ENCODE measurements around the gene UPF1. TPM values are rescaled to one million over a fixed set of nuclear protein-coding genes. Genes with fewer than 3 reads are reported as not detected.

Gene UPF1
- total RNA-seq, 1 experiment from 2014 or later = 57.1 TPM

DNA sequence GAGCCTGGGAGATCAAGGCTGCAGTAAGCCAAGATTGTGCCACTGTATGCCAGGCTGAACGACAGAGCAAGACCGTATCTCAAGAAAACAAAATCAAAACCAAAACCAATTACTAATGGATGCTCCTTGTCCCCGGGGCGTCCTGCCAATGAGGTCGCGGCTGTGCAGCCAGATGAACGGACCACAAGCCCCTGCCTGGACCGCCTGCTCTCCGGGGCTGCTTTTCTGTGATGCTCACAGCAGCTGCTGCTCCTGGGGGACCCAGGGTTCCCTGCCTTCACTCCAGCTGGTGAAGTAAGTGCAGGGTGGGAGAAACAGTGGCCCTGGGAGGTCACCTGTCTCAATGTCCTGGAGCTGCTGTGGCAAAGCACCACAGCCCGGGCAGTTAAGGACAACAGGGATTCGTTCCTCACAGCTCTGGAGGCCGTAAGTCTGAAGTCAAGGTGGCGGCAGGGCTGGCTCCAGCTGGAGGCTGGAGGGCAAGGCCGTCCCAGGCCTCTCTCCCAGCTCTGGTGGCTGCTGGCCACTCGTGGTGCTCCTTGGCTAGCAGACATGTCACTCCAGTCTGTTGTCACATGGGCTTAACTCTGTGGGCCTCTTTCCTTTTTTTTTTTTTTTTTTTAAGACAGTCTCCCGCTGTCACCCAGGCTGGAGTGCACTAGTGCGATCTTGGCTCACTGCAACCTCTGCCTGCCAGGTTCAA lies 77.3 kb downstream of the UPF1 start:
- DNase-seq = no peak
- BruUV-seq (replicated peaks) = no TSS peak

DNA sequence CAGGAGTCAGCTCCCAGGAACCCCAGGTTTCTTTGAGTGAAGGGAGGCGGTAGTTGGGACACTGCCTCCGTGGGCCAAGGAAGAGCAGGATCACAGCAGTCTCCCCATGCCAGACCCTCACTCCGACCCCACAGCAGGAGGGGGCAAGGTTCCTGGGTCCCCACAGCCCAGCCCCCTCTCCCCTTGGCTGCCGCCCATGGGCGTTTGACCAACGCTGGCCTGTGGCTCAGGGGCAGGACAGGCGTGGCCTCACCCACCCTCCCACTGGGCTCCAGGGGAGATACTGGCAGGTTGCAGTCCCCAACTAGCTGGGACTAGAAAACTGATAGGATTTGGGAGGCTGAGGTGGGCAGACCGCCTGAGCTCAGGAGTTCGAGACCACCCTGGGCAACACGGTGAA lies 78.3 kb downstream of the UPF1 start:
- TF ChIP-seq, protein P1, sequence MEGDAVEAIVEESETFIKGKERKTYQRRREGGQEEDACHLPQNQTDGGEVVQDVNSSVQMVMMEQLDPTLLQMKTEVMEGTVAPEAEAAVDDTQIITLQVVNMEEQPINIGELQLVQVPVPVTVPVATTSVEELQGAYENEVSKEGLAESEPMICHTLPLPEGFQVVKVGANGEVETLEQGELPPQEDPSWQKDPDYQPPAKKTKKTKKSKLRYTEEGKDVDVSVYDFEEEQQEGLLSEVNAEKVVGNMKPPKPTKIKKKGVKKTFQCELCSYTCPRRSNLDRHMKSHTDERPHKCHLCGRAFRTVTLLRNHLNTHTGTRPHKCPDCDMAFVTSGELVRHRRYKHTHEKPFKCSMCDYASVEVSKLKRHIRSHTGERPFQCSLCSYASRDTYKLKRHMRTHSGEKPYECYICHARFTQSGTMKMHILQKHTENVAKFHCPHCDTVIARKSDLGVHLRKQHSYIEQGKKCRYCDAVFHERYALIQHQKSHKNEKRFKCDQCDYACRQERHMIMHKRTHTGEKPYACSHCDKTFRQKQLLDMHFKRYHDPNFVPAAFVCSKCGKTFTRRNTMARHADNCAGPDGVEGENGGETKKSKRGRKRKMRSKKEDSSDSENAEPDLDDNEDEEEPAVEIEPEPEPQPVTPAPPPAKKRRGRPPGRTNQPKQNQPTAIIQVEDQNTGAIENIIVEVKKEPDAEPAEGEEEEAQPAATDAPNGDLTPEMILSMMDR (IDR thresholded peaks at IDR 0.05; ENCODE audit: unreplicated experiment) = no peak
- Mint-ChIP-seq H3K4me3 (ENCODE audit: low read depth, unreplicated experiment) (no peak overlapping the region), H3K27me3 (ENCODE audit: unreplicated experiment) (no peaks in the 10 kb centered on the region), H3K9me3 (ENCODE audit: low read depth, unreplicated experiment) (no peaks in the 10 kb centered on the region), H3K27ac (ENCODE audit: unreplicated experiment) (no peak overlapping the region), H3K36me3 (ENCODE audit: insufficient read depth, unreplicated experiment) (peaks cover 32% of the 10 kb centered on the region), H3K4me1 (ENCODE audit: low read depth, unreplicated experiment) (no peaks in the 10 kb centered on the region)
- no peak for DNase-seq
- CTCF ChIA-PET = no interaction called here
- BruUV-seq (replicated peaks) = no TSS peak
- intact Hi-C loops (cut with micrococcal nuclease; ENCODE audit: unreplicated experiment) = no loop called here

More for the DNA sequence above, 77.3 kb downstream of the UPF1 start:
- Mint-ChIP-seq H3K9me3 (ENCODE audit: low read depth, unreplicated experiment) (no peaks in the 10 kb centered on the region), H3K36me3 (ENCODE audit: insufficient read depth, unreplicated experiment) (peaks cover 38% of the 10 kb centered on the region), H3K4me3 (ENCODE audit: low read depth, unreplicated experiment) (no peak overlapping the region), H3K27me3 (ENCODE audit: unreplicated experiment) (no peaks in the 10 kb centered on the region), H3K27ac (ENCODE audit: unreplicated experiment) (no peak overlapping the region), H3K4me1 (ENCODE audit: low read depth, unreplicated experiment) (no peaks in the 10 kb centered on the region)
- CTCF ChIA-PET = no interaction called here
- TF ChIP-seq, protein P1 (IDR thresholded peaks at IDR 0.05; ENCODE audit: unreplicated experiment) = no peak
- intact Hi-C loops (cut with micrococcal nuclease; ENCODE audit: unreplicated experiment) = no loop called here

DNA sequence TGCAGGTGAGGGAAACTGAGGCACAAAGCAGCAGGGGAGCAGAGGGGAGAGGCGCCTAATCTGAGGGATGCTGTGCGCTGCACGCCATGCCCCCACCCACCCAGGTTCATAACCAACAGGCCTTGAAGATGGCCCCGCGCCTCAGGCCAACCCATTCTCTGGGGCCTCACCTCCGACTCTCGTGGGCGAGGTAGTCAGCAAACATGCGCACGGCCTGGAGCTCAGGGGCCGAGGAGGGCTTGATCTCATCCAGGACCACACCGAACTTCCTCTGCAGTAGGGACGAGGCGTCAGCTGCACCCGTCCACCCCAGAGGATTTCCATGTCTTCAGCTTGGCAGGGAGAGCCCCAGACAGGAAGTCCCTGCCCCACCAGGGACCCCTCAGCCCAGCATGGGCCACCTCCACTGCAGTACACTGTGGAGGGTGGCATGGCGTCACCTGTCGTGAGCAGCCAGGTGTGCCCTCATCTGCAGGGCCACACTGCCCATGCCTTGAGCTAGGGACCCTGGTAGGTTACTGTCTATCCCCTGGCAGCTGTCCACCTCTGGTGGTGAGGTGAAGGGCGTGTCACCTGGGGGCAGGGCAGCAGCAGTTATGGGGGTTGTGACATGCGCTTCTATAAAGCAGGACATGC lies 79.2 kb downstream of the UPF1 start:
- H3K27ac Mint-ChIP-seq (ENCODE audit: unreplicated experiment) = no peak overlapping the region
- no peaks in the 10 kb centered on the region for H3K4me1 Mint-ChIP-seq (ENCODE audit: low read depth, unreplicated experiment)
- no peaks in the 10 kb centered on the region for H3K27me3 Mint-ChIP-seq (ENCODE audit: unreplicated experiment)
- DNase-seq = no peak
- CTCF ChIA-PET = no interaction called here
- H3K4me3 Mint-ChIP-seq (ENCODE audit: low read depth, unreplicated experiment) = no peak overlapping the region
- TF ChIP-seq, protein P1 (IDR thresholded peaks at IDR 0.05; ENCODE audit: unreplicated experiment) = no peak
- intact Hi-C loops (cut with micrococcal nuclease; ENCODE audit: unreplicated experiment) = no loop called here
- BruUV-seq (replicated peaks) = no TSS peak
- H3K9me3 Mint-ChIP-seq (ENCODE audit: low read depth, unreplicated experiment) = no peaks in the 10 kb centered on the region
- H3K36me3 Mint-ChIP-seq (ENCODE audit: insufficient read depth, unreplicated experiment) = peaks cover 23% of the 10 kb centered on the region

DNA sequence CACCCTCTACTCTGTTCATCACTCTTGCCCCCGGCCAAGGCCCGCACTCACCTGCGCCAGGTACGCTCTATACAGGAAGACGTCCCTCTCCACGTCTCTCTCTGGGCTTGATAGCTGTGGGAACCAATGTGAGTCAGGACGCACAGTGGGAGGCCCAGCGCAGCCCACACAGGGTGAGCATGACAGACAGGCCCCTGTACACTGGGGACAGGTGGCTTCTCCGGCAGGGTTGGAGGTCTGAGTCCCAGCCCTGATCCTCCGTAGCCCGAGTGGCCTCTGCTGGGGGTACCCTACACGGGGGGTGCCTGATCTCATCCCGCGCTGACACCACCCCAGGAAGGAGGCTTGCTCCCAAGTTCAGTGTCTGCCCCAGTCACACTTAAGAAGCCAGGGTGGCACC lies 81.2 kb downstream of the UPF1 start:
- Mint-ChIP-seq H3K4me3 (ENCODE audit: low read depth, unreplicated experiment) (no peak overlapping the region), H3K4me1 (ENCODE audit: low read depth, unreplicated experiment) (peaks cover 6% of the 10 kb centered on the region), H3K36me3 (ENCODE audit: insufficient read depth, unreplicated experiment) (peaks cover 26% of the 10 kb centered on the region), H3K9me3 (ENCODE audit: low read depth, unreplicated experiment) (no peaks in the 10 kb centered on the region), H3K27ac (ENCODE audit: unreplicated experiment) (no peak overlapping the region), H3K27me3 (ENCODE audit: unreplicated experiment) (no peaks in the 10 kb centered on the region)
- no peak for DNase-seq
- CTCF ChIA-PET = no interaction called here
- TF ChIP-seq, protein P1 (IDR thresholded peaks at IDR 0.05; ENCODE audit: unreplicated experiment) = no peak
- no TSS peak for BruUV-seq (replicated peaks)
- intact Hi-C loops (cut with micrococcal nuclease; ENCODE audit: unreplicated experiment) = no loop called here
